Adrenal gland (tissue), 12 donors: Measurements from ENCODE around the gene KPNA1. TPM values are rescaled to one million over a fixed set of nuclear protein-coding genes. Genes with fewer than 3 reads are reported as not detected.

Experiments
- DNase-seq, 7 donors: peaks; one replicate each; pipeline ENCODE4 v3.0.0-alpha.2; 2019 to 2020
- H3K27ac ChIP-seq, 5 donors: fragments of 200-600 bp; sonication (generic) in 4 of 5; 1 replicate in 3 of 5; 2 replicates in 2 of 5; pipeline versions ENCODE4 v1.5.1 to v1.8.0; 2016 to 2020; ENCODE audit warnings: mild to moderate bottlenecking in 1 of 5
- H3K27me3 ChIP-seq: fragments of 200-600 bp; 2 replicates; pipeline ENCODE4 v1.8.0; 2021
- H3K36me3 ChIP-seq, 2 donors: fragments of 200-600 bp; replicated peaks in 1 of 2; 1 replicate in 1 of 2; 2 replicates in 1 of 2; pipeline versions ENCODE4 v1.5.1 to v1.8.0; 2018 to 2022
- H3K4me1 ChIP-seq, 2 donors: fragments of 200-600 bp; replicated peaks in 1 of 2; 1 replicate in 1 of 2; 2 replicates in 1 of 2; pipeline versions ENCODE4 v1.5.1 to v1.8.0; 2018 to 2021
- H3K4me3 ChIP-seq, 4 donors: fragments of 200-600 bp; sonication (generic) in 3 of 4; one replicate each; pipeline ENCODE4 v1.5.1; 2016 to 2018
- H3K9me3 ChIP-seq, 3 donors: fragments of 200-600 bp; sonication (generic) in 1 of 3; replicated peaks in 1 of 3; 1 replicate in 2 of 3; 2 replicates in 1 of 3; pipeline versions ENCODE4 v1.5.1 to v1.8.0; 2016 to 2021
- CTCF ChIP-seq, 6 experiments: fragments of 450-650 bp in 4 of 6; fragments of 200-600 bp in 2 of 6; sonication (generic) in 1 of 6; IDR thresholded peaks; 1 replicate in 5 of 6; 2 replicates in 1 of 6; pipeline versions ENCODE4 v1.5.1 to v1.8.0; 2016 to 2021; ENCODE audit warnings: antibody characterized with exemption in 6 of 6, mild to moderate bottlenecking in 2 of 6, moderate library complexity in 1 of 6
- POLR2A ChIP-seq, 2 donors: fragments of 450-650 bp; IDR thresholded peaks; one replicate each; pipeline ENCODE4 v1.6.1; 2017; ENCODE audit warnings: antibody characterized with exemption in 2 of 2, mild to moderate bottlenecking in 2 of 2, moderate library complexity in 1 of 2
- WGBS, 4 donors: extraction: QIAGEN DNeasy Blood & Tissue Kit in 2 of 4; methylation state at CpG; one replicate each; pipeline versions ENCODE4 v1.1.5 to v1.1.7; 2013 to 2017; 5-methylcytosine and 5-hydroxymethylcytosine counted together
- intact Hi-C, 2 donors: fragments of 100-400 bp; cut with DNase I; formaldehyde crosslinking; loops; one replicate each; pipeline versions ENCODE4 v1.14.1 to v1.15.0; 2022 to 2023
- polyA plus RNA-seq, 3 donors: library from polyadenylated mRNA; stranded (reverse); fragments of 200-250 nt in 2 of 3; fragments of 350-450 nt in 1 of 3; fragmentation: Illumina TruSeq in 1 of 3; extraction: RNeasy Lipid Tissue Mini Kit (QIAGEN cat#74804) in 1 of 3; gene quantifications; one replicate each; pipeline ENCODE4 v1.2.3, GENCODE V29; 2013 to 2014
- total RNA-seq, 9 donors: library from RNA; depleted of rRNA in 4 of 9; stranded (reverse); fragments of >200 nt in 4 of 9; fragments of 120-200 nt in 1 of 9; fragmentation: NEBNext Ultra II Directional in 1 of 9; extraction: Animal tissue kit (Norgen Biotek cat#: 25700) in 1 of 9; gene quantifications; one replicate each; pipeline versions ENCODE4 v1.1.0 to v1.2.4, GENCODE V29; 2013 to 2023
- donor health status: healthy with polysubstance abuse.
- donor health status: Bipolar disorder and iron deficiency.
- donor health status: DM: yes; HTN: yes; CAD: no.
- donor health status: DM: no; HTN: no; CAD: no.
- donor health status: DM: no; HTN: no; CAD: no.
- donor health status: DM: yes; HTN: yes; CAD: no.

Gene KPNA1
- total and polyA plus RNA-seq, 12 donors = 12.1 to 164 (median 44.0) TPM

GRCh38 chr3:122403489-122403888 is 111.2 kb downstream of the KPNA1 start:
- TF ChIP-seq POLR2A (IDR thresholded peaks at IDR 0.05) (no peak), CTCF (IDR thresholded peaks at IDR 0.05) (no peak)
- Histone ChIP-seq H3K36me3 (peaks cover 0 to 57% of the 10 kb centered on the region in 2 donors), H3K9me3 (no peaks in the 10 kb centered on the region), H3K4me1 (no peaks in the 10 kb centered on the region), H3K27me3 (no peaks in the 10 kb centered on the region), H3K4me3 (no peak overlapping the region), H3K27ac (no peak overlapping the region)
- no peak for DNase-seq
- WGBS, 4 donors = 83 to 88% (median 85%) methylated on average over 6 of the region's 6 CpGs
- intact Hi-C loops = no loop called here

GRCh38 chr3:122398920-122399319 is 115.8 kb downstream of the KPNA1 start:
- Histone ChIP-seq H3K27me3 (no peaks in the 10 kb centered on the region), H3K4me1 (no peaks in the 10 kb centered on the region), H3K36me3 (peaks cover 0 to 11% of the 10 kb centered on the region in 2 donors), H3K9me3 (no peaks in the 10 kb centered on the region), H3K27ac (no peak overlapping the region), H3K4me3 (no peak overlapping the region)
- no peak for TF ChIP-seq CTCF (IDR thresholded peaks at IDR 0.05)
- no peak for TF ChIP-seq POLR2A (IDR thresholded peaks at IDR 0.05)
- no peak for DNase-seq
- intact Hi-C loops = no loop called here
- WGBS, 4 donors = 98 to 100% (median 99%) methylated on average over 2 of the region's 2 CpGs

- intact Hi-C loops = no loop called here
- TF ChIP-seq CTCF (IDR thresholded peaks at IDR 0.05) = no peak
- TF ChIP-seq POLR2A (IDR thresholded peaks at IDR 0.05) = no peak
- Histone ChIP-seq H3K36me3 (no peaks in the 10 kb centered on the region), H3K4me3 (no peak overlapping the region), H3K27ac (no peak overlapping the region), H3K9me3 (no peaks in the 10 kb centered on the region), H3K4me1 (peaks cover 7 to 14% of the 10 kb centered on the region in 2 donors), H3K27me3 (no peaks in the 10 kb centered on the region)
- WGBS, 4 donors = 91 to 96% (median 95%) methylated on average over 1 of the region's 1 CpG
- DNase-seq = no peak
Measured at GRCh38 chr3:122397201-122397600, 117.5 kb downstream of the KPNA1 start.

- H3K4me1 ChIP-seq = peaks cover 14 to 21% of the 10 kb centered on the region in 2 donors
- no peaks in the 10 kb centered on the region for H3K27me3 ChIP-seq
- intact Hi-C loops = no loop called here
- H3K9me3 ChIP-seq = no peaks in the 10 kb centered on the region
- DNase-seq = no peak
- no peak for TF ChIP-seq CTCF (IDR thresholded peaks at IDR 0.05)
- TF ChIP-seq POLR2A (IDR thresholded peaks at IDR 0.05) = no peak
- H3K4me3 ChIP-seq = no peak overlapping the region
- no peaks in the 10 kb centered on the region for H3K36me3 ChIP-seq
- H3K27ac ChIP-seq = no peak overlapping the region
Measured at GRCh38 chr3:122396511-122396910, 118.2 kb downstream of the KPNA1 start.
